Activated T-cell treated with anti-CD3 and anti-CD28 coated beads, Interleukin-2, amount 50 U/mL, for 1 hour (primary cell): ENCODE results near the gene DNM3.

Experiments used
- DNase-seq: peaks from one replicate; pipeline ENCODE4 v3.0.0-alpha.2; 2020

The DNM3 gene

GRCh38 chr1:171931752-171932151, 90.5 kb downstream of the DNM3 start:
- no peak for DNase-seq

GRCh38 chr1:171934664-171935063, 93.4 kb downstream of the DNM3 start:
- no peak for DNase-seq

GRCh38 chr1:171935086-171935485, 93.8 kb downstream of the DNM3 start:
- DNase-seq = no peak

GRCh38 chr1:171935664-171936063, 94.4 kb downstream of the DNM3 start:
- no peak for DNase-seq

GRCh38 chr1:171937938-171938337, 96.6 kb downstream of the DNM3 start:
- no peak for DNase-seq

- no peak for DNase-seq
These were observed 98.4 kb downstream of the DNM3 start for GRCh38 chr1:171939740-171940139.

GRCh38 chr1:171940368-171940767, 99.1 kb downstream of the DNM3 start:
- no peak for DNase-seq

GRCh38 chr1:171941920-171942319, 100.6 kb downstream of the DNM3 start:
- DNase-seq = no peak

- DNase-seq = no peak
These were observed 102.8 kb downstream of the DNM3 start for GRCh38 chr1:171943973-171944561.

- no peak for DNase-seq
These were observed 107.2 kb downstream of the DNM3 start for GRCh38 chr1:171948511-171948910.

- DNase-seq = no peak
These were observed 108.0 kb downstream of the DNM3 start for GRCh38 chr1:171949316-171949715.

GRCh38 chr1:171953835-171954234, 112.5 kb downstream of the DNM3 start:
- no peak for DNase-seq

GRCh38 chr1:171954361-171954760, 113.1 kb downstream of the DNM3 start:
- DNase-seq = no peak

- no peak for DNase-seq
These were observed 120.6 kb downstream of the DNM3 start for GRCh38 chr1:171961861-171962260.

GRCh38 chr1:171963762-171964161, 122.5 kb downstream of the DNM3 start:
- DNase-seq = no peak

GRCh38 chr1:171965777-171966176, 124.5 kb downstream of the DNM3 start:
- no peak for DNase-seq

GRCh38 chr1:171966426-171967220, 125.3 kb downstream of the DNM3 start:
- no peak for DNase-seq

GRCh38 chr1:171969226-171969625, 127.9 kb downstream of the DNM3 start:
- no peak for DNase-seq

- DNase-seq = no peak
These were observed 128.5 kb downstream of the DNM3 start for GRCh38 chr1:171969813-171970212.

GRCh38 chr1:171972846-171973245, 131.5 kb downstream of the DNM3 start:
- no peak for DNase-seq

- no peak for DNase-seq
These were observed 132.1 kb downstream of the DNM3 start for GRCh38 chr1:171973421-171973820.

GRCh38 chr1:171981303-171981702, 140.0 kb downstream of the DNM3 start:
- DNase-seq = no peak

- no peak for DNase-seq
These were observed 142.3 kb downstream of the DNM3 start for GRCh38 chr1:171983584-171983983.

- no peak for DNase-seq
These were observed 143.0 kb downstream of the DNM3 start for GRCh38 chr1:171984262-171984661.
